Measurements from ENCODE around the gene TSPAN1. TPM values are rescaled to one million over a fixed set of nuclear protein-coding genes. Genes with fewer than 3 reads are reported as not detected.
A peak's percentile ranks its signal among the peaks of the same experiment; 100 is the strongest.

TSPAN1 gene
- total RNA-seq, 2 donors from 2014 or later, result 0.66 to 5.2 TPM

DNA sequence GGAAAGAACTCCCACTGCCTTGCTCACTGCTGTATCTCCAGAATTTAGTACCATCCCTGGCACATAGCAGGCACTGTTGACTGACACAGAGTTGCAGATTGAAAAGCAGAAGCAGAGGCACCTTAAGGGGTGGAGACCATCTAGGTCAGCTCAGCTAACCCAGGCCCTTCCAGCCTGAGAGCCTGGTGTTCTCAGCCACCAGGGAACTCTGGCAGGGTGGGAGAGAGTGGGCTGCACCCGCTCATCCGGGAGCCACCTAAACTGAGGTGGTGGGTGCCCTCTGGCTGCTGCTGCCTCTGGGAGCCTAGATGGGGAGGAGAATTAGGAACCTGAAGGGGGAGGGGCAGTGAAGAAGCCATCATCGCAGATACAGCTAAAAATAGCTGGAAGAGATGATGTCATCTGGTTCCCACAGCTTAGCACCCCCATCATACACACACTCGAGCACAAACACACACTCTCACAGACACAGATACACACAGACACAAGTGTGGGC is 1.5 kb upstream of the TSPAN1 start:
- no peak for DNase-seq
- H3K9me3 ChIP-seq, result no peaks in the 10 kb centered on the region
- 33 to 48% methylated on average over 4 of the region's 4 CpGs for WGBS, 2 donors
- peaks cover 20% of the 10 kb centered on the region for H3K4me1 ChIP-seq
- no peaks in the 10 kb centered on the region for H3K27me3 ChIP-seq
- no peak for TF ChIP-seq POLR2A (IDR thresholded peaks at IDR 0.05)
- TF ChIP-seq, protein P1, sequence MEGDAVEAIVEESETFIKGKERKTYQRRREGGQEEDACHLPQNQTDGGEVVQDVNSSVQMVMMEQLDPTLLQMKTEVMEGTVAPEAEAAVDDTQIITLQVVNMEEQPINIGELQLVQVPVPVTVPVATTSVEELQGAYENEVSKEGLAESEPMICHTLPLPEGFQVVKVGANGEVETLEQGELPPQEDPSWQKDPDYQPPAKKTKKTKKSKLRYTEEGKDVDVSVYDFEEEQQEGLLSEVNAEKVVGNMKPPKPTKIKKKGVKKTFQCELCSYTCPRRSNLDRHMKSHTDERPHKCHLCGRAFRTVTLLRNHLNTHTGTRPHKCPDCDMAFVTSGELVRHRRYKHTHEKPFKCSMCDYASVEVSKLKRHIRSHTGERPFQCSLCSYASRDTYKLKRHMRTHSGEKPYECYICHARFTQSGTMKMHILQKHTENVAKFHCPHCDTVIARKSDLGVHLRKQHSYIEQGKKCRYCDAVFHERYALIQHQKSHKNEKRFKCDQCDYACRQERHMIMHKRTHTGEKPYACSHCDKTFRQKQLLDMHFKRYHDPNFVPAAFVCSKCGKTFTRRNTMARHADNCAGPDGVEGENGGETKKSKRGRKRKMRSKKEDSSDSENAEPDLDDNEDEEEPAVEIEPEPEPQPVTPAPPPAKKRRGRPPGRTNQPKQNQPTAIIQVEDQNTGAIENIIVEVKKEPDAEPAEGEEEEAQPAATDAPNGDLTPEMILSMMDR (IDR thresholded peaks at IDR 0.05), result no peak
- H3K4me3 ChIP-seq, result no peak overlapping the region
- H3K36me3 ChIP-seq (replicated peaks in 1 of 2; ENCODE audit: insufficient read depth in 1 of 2, low read depth in 2 of 2), result no peaks in the 10 kb centered on the region
- intact Hi-C loops (cut with DNase I), result no loop called here
- H3K27ac ChIP-seq, result no peak overlapping the region
- ATAC-seq, result no peak

- Histone ChIP-seq H3K36me3 (replicated peaks in 1 of 2; ENCODE audit: insufficient read depth in 1 of 2, low read depth in 2 of 2) (no peaks in the 10 kb centered on the region), H3K9me3 (no peaks in the 10 kb centered on the region), H3K27ac (no peak overlapping the region), H3K4me1 (peaks cover 20% of the 10 kb centered on the region), H3K4me3 (no peak overlapping the region), H3K27me3 (no peaks in the 10 kb centered on the region)
- 42 to 67% methylated on average over 3 of the region's 3 CpGs for WGBS, 2 donors
- TF ChIP-seq POLR2A (IDR thresholded peaks at IDR 0.05), result no peak
- TF ChIP-seq, protein P1 (IDR thresholded peaks at IDR 0.05), result no peak
- ATAC-seq (no peak), DNase-seq (no peak)
- intact Hi-C loops (cut with DNase I), result loop anchor here (5.0 kb wide), 1 partner anchor 138 kb away; no protein-coding TSS in a partner anchor
Measured at GRCh38 chr1:46175243-46175642, 356 bp downstream of the TSPAN1 start.

- ATAC-seq (no peak), DNase-seq (no peak)
- no peaks in the 10 kb centered on the region for H3K9me3 ChIP-seq
- H3K4me3 ChIP-seq, result no peak within 1 kb of the TSS
- H3K27ac ChIP-seq, result no peak within 1 kb of the TSS
- H3K27me3 ChIP-seq, result no peaks in the 10 kb centered on the region
- H3K36me3 ChIP-seq (replicated peaks in 1 of 2; ENCODE audit: insufficient read depth in 1 of 2, low read depth in 2 of 2), result no peaks in the 10 kb centered on the region
- intact Hi-C loops (cut with DNase I), result loop anchor here (5.0 kb wide), 1 partner anchor 139 kb away; no protein-coding TSS in a partner anchor
- TF ChIP-seq, protein P1 (IDR thresholded peaks at IDR 0.05), result no peak
- TF ChIP-seq POLR2A (IDR thresholded peaks at IDR 0.05), result no peak
- 70 to 81% methylated on average over 6 to 13 of the region's 13 CpGs for WGBS, 2 donors
- H3K4me1 ChIP-seq, result peaks cover 16% of the 10 kb centered on the region
Measured at GRCh38 chr1:46176211-46176865, 1.5 kb downstream of the TSPAN1 start, which contains the start of gene P3R3URF. TSS of gene P3R3URF (minus strand) at chr1:46176488. CDS start at chr1:46176471, 17 bp downstream.

DNA sequence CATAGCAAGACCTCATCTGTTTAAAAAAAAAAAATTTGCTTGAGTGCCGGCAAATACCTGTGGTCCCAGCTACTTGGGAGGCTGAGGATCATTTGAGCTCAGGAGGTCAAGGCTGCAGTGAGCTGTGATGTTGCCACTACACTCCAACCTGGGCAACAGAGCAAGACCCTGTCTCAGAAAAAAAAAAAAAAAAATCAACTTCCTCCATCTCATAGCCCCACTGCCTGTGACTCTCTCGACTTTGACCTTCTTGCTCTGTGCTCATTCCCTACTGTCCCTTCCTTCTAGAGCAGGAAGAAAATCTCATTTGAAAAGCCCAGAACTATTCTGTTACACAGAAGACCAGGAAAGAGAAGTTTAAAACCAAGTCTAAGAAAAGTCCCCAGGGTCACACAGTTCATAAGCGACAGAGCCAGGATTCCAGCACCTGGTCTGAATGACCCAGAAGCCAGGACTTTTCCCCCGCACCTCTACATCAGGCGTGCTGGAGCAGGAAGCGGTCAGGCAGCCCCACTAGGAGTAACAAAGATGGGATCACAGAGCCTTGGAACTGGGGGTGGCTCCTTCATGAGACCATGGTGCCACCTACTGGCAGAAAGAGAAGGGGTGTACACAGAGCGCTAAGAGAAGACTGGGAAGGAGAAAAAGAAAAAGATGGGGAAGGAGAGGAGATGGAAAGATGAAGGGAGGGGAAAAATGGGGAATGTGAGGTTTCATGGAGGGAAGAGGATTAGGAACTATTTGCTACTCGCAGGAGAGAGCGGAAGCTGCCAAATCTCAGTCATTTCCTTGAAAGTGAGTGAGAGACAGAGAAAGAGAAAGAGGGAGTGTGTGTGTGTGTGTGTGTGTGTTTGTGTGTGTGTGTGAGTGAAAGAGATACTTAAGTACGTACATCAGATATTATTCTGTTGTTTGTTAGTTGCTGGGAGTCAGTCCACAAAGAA is 4.5 kb downstream of the TSPAN1 start:
- DNase-seq, result peak; percentile 81 to 89 (median 86)
- ATAC-seq, result peak; percentile 57
- intact Hi-C loops (cut with DNase I), result loop anchor here (5.0 kb wide), 1 partner anchor 142 kb away; no protein-coding TSS in a partner anchor
- Histone ChIP-seq H3K36me3 (replicated peaks in 1 of 2; ENCODE audit: insufficient read depth in 1 of 2, low read depth in 2 of 2) (no peaks in the 10 kb centered on the region), H3K4me1 (peaks cover 22% of the 10 kb centered on the region), H3K27me3 (no peaks in the 10 kb centered on the region), H3K4me3 (no peak overlapping the region), H3K27ac (peak overlapping the region in 1 of 4 donors; percentile 34), H3K9me3 (no peaks in the 10 kb centered on the region)
- no peak for TF ChIP-seq POLR2A (IDR thresholded peaks at IDR 0.05)
- TF ChIP-seq, protein P1 (IDR thresholded peaks at IDR 0.05), result peak; percentile 65 to 99 (median 93)
- 7% methylated on average over 10 of the region's 10 CpGs for WGBS, 2 donors

All from body of pancreas (tissue), 4 donors.